HepG2 (cell line): Measurements from ENCODE around the gene ZNF581. TPM values are rescaled to one million over a fixed set of nuclear protein-coding genes. Genes with fewer than 3 reads are reported as not detected.
A peak's percentile ranks its signal among the peaks of the same experiment; 100 is the strongest.

Source experiments
- CENPX ChIP-seq: sonication (generic); formaldehyde crosslinking; IDR thresholded peaks from 2 replicates; pipeline ENCODE4 v1.9.0; 2021; ENCODE audit warnings: mild to moderate bottlenecking, missing genetic modification reagents, moderate library complexity
- CHD2 ChIP-seq: IDR thresholded peaks from 2 replicates; pipeline ENCODE4 v1.6.1; 2011; ENCODE audit warnings: low read depth, low read length, improper control_type of control experiment
- DZIP1 ChIP-seq: sonication (generic); formaldehyde crosslinking; IDR thresholded peaks from 2 replicates; pipeline ENCODE4 v1.5.0; 2020; ENCODE audit warnings: mild to moderate bottlenecking, missing genetic modification reagents
- FOXA3 ChIP-seq: IDR thresholded peaks from 2 replicates; pipeline ENCODE4 v1.6.1; 2016; ENCODE audit warnings: missing genetic modification reagents, missing compliant biosample characterization
- HMG20B ChIP-seq: conservative IDR thresholded peaks from 2 replicates; pipeline ENCODE4 v1.6.1; 2016; ENCODE audit warnings: missing genetic modification reagents, missing compliant biosample characterization
- MNT ChIP-seq: fragments of 450-650 bp; IDR thresholded peaks from 2 replicates; pipeline ENCODE4 v1.6.1; 2016
- PRDM15 ChIP-seq: sonication (generic); formaldehyde crosslinking; IDR thresholded peaks from 2 replicates; pipeline ENCODE4 v1.4.0; 2020; ENCODE audit warnings: missing genetic modification reagents
- SRF ChIP-seq: IDR thresholded peaks from 2 replicates; pipeline ENCODE4 v1.6.1; 2011; ENCODE audit warnings: mild to moderate bottlenecking, low read depth, low read length, moderate library complexity
- TBL1XR1 ChIP-seq: fragments of 150-350 bp; IDR thresholded peaks from 2 replicates; pipeline ENCODE4 v1.6.1; 2014; ENCODE audit warnings: borderline replicate concordance, low read length; ENCODE audit not compliant: partially characterized antibody
- ZNF121 ChIP-seq: sonication (generic); formaldehyde crosslinking; IDR thresholded peaks from 2 replicates; pipeline ENCODE4 v1.5.0; 2020; ENCODE audit warnings: mild to moderate bottlenecking, missing genetic modification reagents
- ZNF230 ChIP-seq: sonication (generic); formaldehyde crosslinking; IDR thresholded peaks from 2 replicates; pipeline ENCODE4 v1.4.0; 2020; ENCODE audit warnings: mild to moderate bottlenecking, missing genetic modification reagents
- ZNF446 ChIP-seq: sonication (generic); formaldehyde crosslinking; IDR thresholded peaks from 2 replicates; pipeline ENCODE4 v1.5.0; 2020; ENCODE audit warnings: mild to moderate bottlenecking, missing genetic modification reagents
- ZNF598 ChIP-seq: sonication (generic); formaldehyde crosslinking; IDR thresholded peaks from 2 replicates; pipeline ENCODE4 v1.5.1; 2020; ENCODE audit warnings: mild to moderate bottlenecking, missing genetic modification reagents, borderline replicate concordance
- ZNF614 ChIP-seq: IDR thresholded peaks from 2 replicates; pipeline ENCODE4 v1.6.1; 2018; ENCODE audit warnings: missing biosample characterization, missing genetic modification reagents, inconsistent platforms, borderline replicate concordance
- ZNF670 ChIP-seq: sonication (generic); formaldehyde crosslinking; IDR thresholded peaks from 2 replicates; pipeline ENCODE4 v1.8.0; 2022; ENCODE audit warnings: mild to moderate bottlenecking, missing genetic modification reagents, borderline replicate concordance
- ZNF704 ChIP-seq: sonication (generic); formaldehyde crosslinking; IDR thresholded peaks from 2 replicates; pipeline ENCODE4 v1.8.1; 2023; ENCODE audit warnings: mild to moderate bottlenecking, inconsistent platforms, moderate library complexity, missing genetic modification reagents, borderline replicate concordance
- ZSCAN30 ChIP-seq: sonication (generic); formaldehyde crosslinking; IDR thresholded peaks from 2 replicates; pipeline ENCODE4 v1.5.0; 2020; ENCODE audit warnings: mild to moderate bottlenecking, missing genetic modification reagents
- polyA plus RNA-seq, 8 experiments: library from polyadenylated mRNA; depleted of rRNA in 3 of 8; stranded (reverse) in 7 of 8; unstranded in 1 of 8; fragments of >200 nt; fragmentation: Illumina TruSeq in 4 of 8; extraction: Trizol in 4 of 8; gene quantifications; 2 replicates each; pipeline versions ENCODE4 v1.2.1 to v1.2.3, GENCODE V29; 2011 to 2016; ENCODE audit warnings: low read depth in 4 of 8, missing spikeins in 1 of 8, mixed read lengths in 1 of 8; ENCODE audit not compliant: insufficient read depth in 1 of 8
- total RNA-seq, 5 experiments: library from RNA; depleted of rRNA; stranded (reverse); fragments of >200 nt; fragmentation: Illumina TruSeq; extraction: Trizol; gene quantifications; 2 replicates each; pipeline ENCODE4 v1.2.3, GENCODE V29; 2016; ENCODE audit warnings: low read depth in 1 of 5

ZNF581 gene
- total and polyA plus RNA-seq, 2 of the 13 experiments (the other 11 are each of a cell fraction or from before 2014, with no cell fraction given) = 19.6 to 49.5 TPM

GRCh38 chr19:55599468-55599841, 44.0 kb upstream of the ZNF581 start, which contains the start of gene FIZ1 (continued):
- TF ChIP-seq DZIP1 (CRISPR knock-in tag) = no peak
- TF ChIP-seq ZNF446 = no peak
- peak; percentile 71; the same call in 1 of the 2 replicates for TF ChIP-seq ZNF704 (CRISPR knock-in tag)
- TF ChIP-seq PRDM15 = no peak
- TF ChIP-seq ZSCAN30 (CRISPR knock-in tag) = no peak
- TF ChIP-seq MNT = no peak
- TF ChIP-seq ZNF230 (CRISPR knock-in tag) = no peak
- TF ChIP-seq CENPX (CRISPR knock-in tag) = no peak
- TF ChIP-seq ZNF598 (CRISPR knock-in tag) = peak; percentile 14; the same call in 1 of the 2 replicates
- no peak; the same call in none of the 2 replicates for TF ChIP-seq ZNF670 (CRISPR knock-in tag)
- TF ChIP-seq CHD2 = peak; percentile 53; the same call in 1 of the 2 replicates
- no peak for TF ChIP-seq ZNF121
- TF ChIP-seq HMG20B = no peak
- no peak; the same call in 1 of the 2 replicates for TF ChIP-seq ZNF614
- TF ChIP-seq TBL1XR1 = no peak
- peak; percentile 14; the same call in 1 of the 2 replicates for TF ChIP-seq FOXA3 (CRISPR knock-in tag)
- TF ChIP-seq SRF = no peak
